HepG2 (cell line): ENCODE measurements around the gene EGLN2. TPM values are rescaled to one million over a fixed set of nuclear protein-coding genes. Genes with fewer than 3 reads are reported as not detected.
"Not testable (repeated sequence)": the region's sequence is repeated elsewhere in the genome, so short reads cannot be mapped to it uniquely, and the experiment has no call there.

Experiments
- ATAC-seq: fragments of 200-7000 bp; cut with Tn5 transposase; 3 replicates; pipeline ENCODE4 v1.9.1; 2020; ENCODE audit warnings: mild to moderate bottlenecking, moderate library complexity
- BruUV-seq: library from RNA; stranded (reverse); fragments of 400-500 nt; replicated peaks from 2 replicates; lab custom pipeline; 2021; lab: Mats Ljungman, UMichigan
- CTCF ChIA-PET: fragments of 300-600 bp; formaldehyde crosslinking; extraction: SDS; loops from one replicate; lab custom pipeline; 2021; ENCODE audit warnings: low total read pairs, inconsistent platforms, low intra/inter-chr PET ratio; lab: Yijun Ruan, JAX
- POLR2A ChIA-PET: fragments of 350-600 bp; sonication (Branson Sonifier 250); formaldehyde crosslinking; loops from one replicate; lab custom pipeline; 2020; ENCODE audit warnings: antibody characterized with exemption, inconsistent platforms; lab: Yijun Ruan, JAX
- DNase-seq: peaks from one replicate; pipeline ENCODE4 v3.0.0-alpha.2; 2015; ENCODE audit warnings: low spot score
- FAIRE-seq: peaks from 3 replicates; lab custom pipeline; 2011; peaks lifted over from hg19 to GRCh38; lab: Jason Lieb, UNC
- H2AFZ ChIP-seq: one replicate; pipeline ENCODE4 v1.6.1; 2011; ENCODE audit warnings: low read length, inconsistent platforms
- H3K27ac ChIP-seq: fragments of 300-600 bp; 3 replicates; pipeline ENCODE4 v1.8.0; 2011; ENCODE audit warnings: mixed run types, mild to moderate bottlenecking, mixed read lengths, low read length, inconsistent platforms; ENCODE audit not compliant: insufficient read depth; ENCODE audit errors: extremely low read length
- H3K27me3 ChIP-seq, 2 experiments: fragments of 200-600 bp in 1 of 2; 2 replicates in 1 of 2; 3 replicates in 1 of 2; pipeline versions ENCODE4 v1.6.0 to v1.8.0; 2011; ENCODE audit warnings: low read length in 2 of 2, mild to moderate bottlenecking in 2 of 2, moderate library complexity in 2 of 2, inconsistent platforms in 1 of 2; ENCODE audit not compliant: insufficient read depth in 2 of 2, control insufficient read depth in 1 of 2
- H3K36me3 ChIP-seq, 2 experiments: fragments of 200-600 bp in 1 of 2; replicated peaks in 1 of 2; 2 replicates in 1 of 2; 3 replicates in 1 of 2; pipeline versions ENCODE4 v1.5.1 to v1.8.0; 2011; ENCODE audit warnings: low read length in 2 of 2, inconsistent platforms in 1 of 2; ENCODE audit not compliant: insufficient read depth in 2 of 2, control insufficient read depth in 1 of 2
- H3K4me1 ChIP-seq: 2 replicates; pipeline ENCODE4 v1.5.1; 2012; ENCODE audit warnings: low read length, inconsistent platforms; ENCODE audit not compliant: insufficient read depth
- H3K4me2 ChIP-seq: 2 replicates; pipeline ENCODE4 v1.6.0; 2011; ENCODE audit warnings: low read depth, low read length, inconsistent platforms
- H3K4me3 ChIP-seq, 3 experiments: fragments of 200-600 bp in 1 of 3; sonication (generic), shearing (Covaris generic) in 1 of 3; replicated peaks in 1 of 3; 2 replicates each; pipeline ENCODE4 v1.5.1; 2011 to 2016; ENCODE audit warnings: low read length in 3 of 3, inconsistent platforms in 2 of 3, low read depth in 2 of 3, mild to moderate bottlenecking in 2 of 3, control low read depth in 1 of 3, mixed read lengths in 1 of 3; ENCODE audit not compliant: insufficient read depth in 1 of 3
- H3K79me2 ChIP-seq: one replicate; pipeline ENCODE4 v1.6.1; 2011; ENCODE audit warnings: low read length, inconsistent platforms; ENCODE audit not compliant: insufficient read depth
- H3K9ac ChIP-seq: 2 replicates; pipeline ENCODE4 v1.6.0; 2011; ENCODE audit warnings: mild to moderate bottlenecking, low read depth, low read length, inconsistent platforms; ENCODE audit not compliant: insufficient read depth
- H3K9me3 ChIP-seq: 2 replicates; pipeline ENCODE4 v1.5.1; 2012; ENCODE audit warnings: mild to moderate bottlenecking, low read length
- H4K20me1 ChIP-seq: 2 replicates; pipeline ENCODE4 v1.6.0; 2011; ENCODE audit warnings: inconsistent platforms, mild to moderate bottlenecking, low read length, moderate library complexity; ENCODE audit not compliant: insufficient read depth
- NFE2L2 ChIP-seq: fragments of 150-350 bp; IDR thresholded peaks from 2 replicates; pipeline ENCODE4 v1.6.1; 2014; ENCODE audit warnings: low read length
- NFYB ChIP-seq: sonication (generic); formaldehyde crosslinking; IDR thresholded peaks from 2 replicates; pipeline ENCODE4 v1.4.0; 2020; ENCODE audit warnings: missing genetic modification reagents
- NFYC ChIP-seq: IDR thresholded peaks from 2 replicates; pipeline ENCODE4 v1.6.1; 2016; ENCODE audit warnings: missing genetic modification reagents, missing compliant biosample characterization
- POLR2A ChIP-seq, 2 experiments: IDR thresholded peaks; 2 replicates each; pipeline ENCODE4 v1.6.1; 2011; ENCODE audit warnings: low read depth in 2 of 2, low read length in 2 of 2, mild to moderate bottlenecking in 1 of 2, moderate library complexity in 1 of 2; ENCODE audit not compliant: insufficient read depth in 1 of 2
- RFX5 ChIP-seq: IDR thresholded peaks from 2 replicates; pipeline ENCODE4 v1.6.1; 2011; ENCODE audit warnings: low read depth, low read length, improper control_type of control experiment
- ZMYM4 ChIP-seq: sonication (generic); formaldehyde crosslinking; IDR thresholded peaks from 2 replicates; pipeline ENCODE4 v1.8.1; 2023; ENCODE audit warnings: mild to moderate bottlenecking, missing genetic modification reagents
- WGBS: methylation state at CpG from one replicate; pipeline ENCODE4 v1.1.6; 2017; ENCODE audit warnings: low lambda C conversion rate; 5-methylcytosine and 5-hydroxymethylcytosine counted together
- in situ Hi-C: cut with HindIII; loops from 2 replicates; pipeline ENCODE4 v1.10.0; 2017; ENCODE audit warnings: low pct_unique_long_range_greater_than_20kb; ENCODE audit not compliant: extremely low pct_ligation_motif_present
- intact Hi-C: fragments of 100-400 bp; cut with micrococcal nuclease; formaldehyde crosslinking; loops from one replicate; pipeline ENCODE4 v1.10.0; 2022; ENCODE audit not compliant: unreplicated experiment
- polyA plus RNA-seq, 8 experiments: library from polyadenylated mRNA; depleted of rRNA in 3 of 8; stranded (reverse) in 7 of 8; unstranded in 1 of 8; fragments of >200 nt; fragmentation: Illumina TruSeq in 4 of 8; extraction: Trizol in 4 of 8; gene quantifications; 2 replicates each; pipeline versions ENCODE4 v1.2.1 to v1.2.3, GENCODE V29; 2011 to 2016; ENCODE audit warnings: low read depth in 4 of 8, missing spikeins in 1 of 8, mixed read lengths in 1 of 8; ENCODE audit not compliant: insufficient read depth in 1 of 8
- total RNA-seq, 5 experiments: library from RNA; depleted of rRNA; stranded (reverse); fragments of >200 nt; fragmentation: Illumina TruSeq; extraction: Trizol; gene quantifications; 2 replicates each; pipeline ENCODE4 v1.2.3, GENCODE V29; 2016; ENCODE audit warnings: low read depth in 1 of 5
- TF ChIP-seq, protein P1 (sequence below): sonication (generic); formaldehyde crosslinking; IDR thresholded peaks from 2 replicates; pipeline ENCODE4 v1.4.0; 2020; ENCODE audit warnings: missing genetic modification reagents, borderline replicate concordance

Gene EGLN2
- total and polyA plus RNA-seq, 2 of the 13 experiments (the other 11 are each of a cell fraction or from before 2014, with no cell fraction given): 16.5 to 40.8 TPM

- intact Hi-C loops: no loop called here
- Histone ChIP-seq H3K79me2 (no peaks in the 10 kb centered on the region), H3K4me3 (no peak overlapping the region), H3K4me2 (no peak overlapping the region), H3K9me3 (no peaks in the 10 kb centered on the region)
- FAIRE-seq: no peak
- TF ChIP-seq, protein P1, sequence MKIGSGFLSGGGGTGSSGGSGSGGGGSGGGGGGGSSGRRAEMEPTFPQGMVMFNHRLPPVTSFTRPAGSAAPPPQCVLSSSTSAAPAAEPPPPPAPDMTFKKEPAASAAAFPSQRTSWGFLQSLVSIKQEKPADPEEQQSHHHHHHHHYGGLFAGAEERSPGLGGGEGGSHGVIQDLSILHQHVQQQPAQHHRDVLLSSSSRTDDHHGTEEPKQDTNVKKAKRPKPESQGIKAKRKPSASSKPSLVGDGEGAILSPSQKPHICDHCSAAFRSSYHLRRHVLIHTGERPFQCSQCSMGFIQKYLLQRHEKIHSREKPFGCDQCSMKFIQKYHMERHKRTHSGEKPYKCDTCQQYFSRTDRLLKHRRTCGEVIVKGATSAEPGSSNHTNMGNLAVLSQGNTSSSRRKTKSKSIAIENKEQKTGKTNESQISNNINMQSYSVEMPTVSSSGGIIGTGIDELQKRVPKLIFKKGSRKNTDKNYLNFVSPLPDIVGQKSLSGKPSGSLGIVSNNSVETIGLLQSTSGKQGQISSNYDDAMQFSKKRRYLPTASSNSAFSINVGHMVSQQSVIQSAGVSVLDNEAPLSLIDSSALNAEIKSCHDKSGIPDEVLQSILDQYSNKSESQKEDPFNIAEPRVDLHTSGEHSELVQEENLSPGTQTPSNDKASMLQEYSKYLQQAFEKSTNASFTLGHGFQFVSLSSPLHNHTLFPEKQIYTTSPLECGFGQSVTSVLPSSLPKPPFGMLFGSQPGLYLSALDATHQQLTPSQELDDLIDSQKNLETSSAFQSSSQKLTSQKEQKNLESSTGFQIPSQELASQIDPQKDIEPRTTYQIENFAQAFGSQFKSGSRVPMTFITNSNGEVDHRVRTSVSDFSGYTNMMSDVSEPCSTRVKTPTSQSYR: peak; percentile 54
- no peak for TF ChIP-seq NFE2L2
- TF ChIP-seq, all 625 proteins: peak for 1
- Histone ChIP-seq H2AFZ (no peak overlapping the region), H3K9ac (no peak overlapping the region), H3K36me3 (peaks cover 13 to 28% of the 10 kb centered on the region in 2 experiments; a peak in 4 of 5 replicates), H3K4me1 (peaks cover 16% of the 10 kb centered on the region), H3K27ac (no peak overlapping the region), H4K20me1 (no peaks in the 10 kb centered on the region; the same call in 1 of the 2 replicates), H3K27me3 (no peaks in the 10 kb centered on the region)
- WGBS: no CpG with 5 or more reads among the region's 5 CpGs
- in situ Hi-C loops: no loop called here
- POLR2A ChIA-PET: interaction anchor here (0.6 to 1.5 kb wide), 3 partner anchors 8 to 26 kb away, joined by 4 to 5 read pairs (median 4); partner anchors contain the start of genes ACTMAP and SNRPA
- DNase-seq: no peak
- CTCF ChIA-PET: no interaction called here
- no TSS peak for BruUV-seq
- ATAC-seq: peak; percentile 48
Observed at GRCh38 chr19:40768869-40769268, 30.1 kb upstream of the EGLN2 start.

DNA sequence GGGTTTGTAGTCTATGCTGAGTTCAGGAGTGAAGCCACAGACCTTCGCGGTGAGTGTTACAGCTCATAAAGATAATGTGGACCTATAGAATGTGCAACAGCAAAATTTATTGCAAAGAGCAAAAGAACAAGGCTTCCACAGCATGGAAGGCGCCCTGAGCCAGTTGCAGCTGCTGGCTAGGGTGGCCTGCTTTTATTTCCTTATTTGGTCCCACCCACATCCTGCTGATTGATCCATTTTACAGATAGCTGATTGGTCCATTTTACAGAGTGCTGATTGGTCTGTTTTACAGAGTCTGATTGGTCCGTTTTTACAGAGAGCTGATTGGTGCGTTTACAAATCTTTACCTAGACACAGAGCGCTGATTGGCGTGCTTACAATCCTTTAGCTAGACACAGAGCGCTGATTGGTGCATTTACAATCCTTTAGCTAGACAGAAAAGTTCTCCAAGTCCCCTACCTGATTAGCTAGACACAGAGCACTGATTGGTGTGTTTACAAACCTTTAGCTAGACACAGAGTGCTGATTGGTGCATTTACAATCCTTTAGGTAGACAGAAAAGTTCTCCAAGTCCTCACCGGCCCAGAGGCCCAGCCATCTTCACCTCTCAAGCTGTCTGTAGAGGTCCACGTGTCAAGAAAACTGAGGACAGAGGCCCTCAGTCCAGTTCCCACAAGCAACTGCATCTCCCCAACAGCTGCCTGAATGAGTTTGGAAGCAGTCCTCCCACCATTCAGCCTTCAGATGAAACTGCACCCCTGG lies 27.7 kb upstream of the EGLN2 start:
- H3K79me2 ChIP-seq, H3K27ac ChIP-seq, H4K20me1 ChIP-seq, in situ Hi-C loops, BruUV-seq, intact Hi-C loops, ATAC-seq, H3K4me3 ChIP-seq, H3K4me2 ChIP-seq, H2AFZ ChIP-seq, H3K9me3 ChIP-seq, CTCF ChIA-PET, FAIRE-seq, H3K36me3 ChIP-seq, H3K9ac ChIP-seq, H3K27me3 ChIP-seq: not testable (repeated sequence)
- whole genome bisulfite sequencing: 83% methylated on average over 10 of the region's 10 CpGs
- DNase-seq: peak; percentile 34
- TF ChIP-seq RFX5: peak; percentile 14; the same call in 1 of the 2 replicates
- peak; percentile 69 for TF ChIP-seq NFYB (CRISPR knock-in tag)
- peak in 1 of 2 experiments; percentile 55; a peak in 1 of 4 replicates for TF ChIP-seq POLR2A (IDR thresholded peaks at IDR 0.05; ENCODE audit: insufficient read depth in 1 of 2, low read depth in 2 of 2, low read length in 2 of 2)
- peak; percentile 59 for TF ChIP-seq NFYC (CRISPR knock-in tag)
- TF ChIP-seq ZMYM4 (CRISPR knock-in tag): 0 out of 2 replicates have a peak, but pooled peaks have one; percentile 32
- POLR2A ChIA-PET: interaction anchor here (1.1 to 3.5 kb wide), 7 partner anchors 7 to 54 kb away, joined by 3 to 12 read pairs (median 6); partner anchors contain the start of genes ACTMAP, EGLN2 and RAB4B
- peaks cover 29% of the 10 kb centered on the region for H3K4me1 ChIP-seq
